NCI-H2107 treated with DMSO at 0.1 percent for 48 hours (cell line): ENCODE measurements around the gene STK32C.

Source experiments
- DNase-seq: peaks from one replicate; lab custom pipeline; 2025; ENCODE audit not compliant: unreplicated experiment; lab: John Stamatoyannopoulos, UW

Gene STK32C

GRCh38 chr10:132202070-132202970, 105.4 kb downstream of the STK32C start:
- no peak for DNase-seq

GRCh38 chr10:132201111-132201969, 106.4 kb downstream of the STK32C start:
- no peak for DNase-seq

GRCh38 chr10:132200344-132201110, 107.2 kb downstream of the STK32C start:
- no peak for DNase-seq

GRCh38 chr10:132199854-132200311, 107.9 kb downstream of the STK32C start:
- DNase-seq, result no peak

GRCh38 chr10:132199268-132199853, 108.4 kb downstream of the STK32C start:
- DNase-seq, result no peak

GRCh38 chr10:132198381-132199181, 109.2 kb downstream of the STK32C start:
- DNase-seq, result no peak

- no peak for DNase-seq
Measured at GRCh38 chr10:132198068-132198370, 109.7 kb downstream of the STK32C start.

GRCh38 chr10:132197271-132198067, 110.3 kb downstream of the STK32C start:
- DNase-seq, result no peak

- no peak for DNase-seq
Measured at GRCh38 chr10:132196178-132197113, 111.3 kb downstream of the STK32C start.

- no peak for DNase-seq
Measured at GRCh38 chr10:132195366-132196075, 112.2 kb downstream of the STK32C start.

GRCh38 chr10:132194726-132195125, 113.0 kb downstream of the STK32C start:
- DNase-seq, result no peak

- DNase-seq, result no peak
Measured at GRCh38 chr10:132193907-132194552, 113.7 kb downstream of the STK32C start.

GRCh38 chr10:132192991-132193665, 114.6 kb downstream of the STK32C start:
- DNase-seq, result no peak

GRCh38 chr10:132192076-132192975, 115.4 kb downstream of the STK32C start:
- DNase-seq, result no peak

GRCh38 chr10:132189810-132190422, 117.8 kb downstream of the STK32C start:
- DNase-seq, result no peak
